Mesothelial cell of epicardium (in vitro differentiated cells): ENCODE results near the gene AKAP13. TPM values are rescaled to one million over a fixed set of nuclear protein-coding genes. Genes with fewer than 3 reads are reported as not detected.

ENCODE experiments used
- DNase-seq, 2 experiments: peaks; one replicate each; pipeline ENCODE4 v3.0.0; 2021; ENCODE audit warnings: low spot score in 2 of 2; ENCODE audit not compliant: unreplicated experiment in 2 of 2
- H3K27ac Mint-ChIP-seq: 2 replicates; pipeline ENCODE4 v1.8.0; 2021; ENCODE audit warnings: mixed read lengths
- H3K27me3 Mint-ChIP-seq: 2 replicates; pipeline ENCODE4 v1.8.0; 2021; ENCODE audit warnings: low read depth, mixed read lengths
- H3K36me3 Mint-ChIP-seq: 2 replicates; pipeline ENCODE4 v1.8.0; 2021; ENCODE audit warnings: mixed read lengths
- H3K4me1 Mint-ChIP-seq: 2 replicates; pipeline ENCODE4 v1.8.0; 2021; ENCODE audit warnings: mixed read lengths
- H3K4me3 Mint-ChIP-seq: 2 replicates; pipeline ENCODE4 v1.8.0; 2021; ENCODE audit warnings: mild to moderate bottlenecking, moderate library complexity, mixed read lengths
- H3K9me3 Mint-ChIP-seq: 2 replicates; pipeline ENCODE4 v1.8.0; 2021; ENCODE audit warnings: mixed read lengths
- total RNA-seq: library from RNA; stranded (reverse); gene quantifications from 3 replicates; pipeline ENCODE4 v1.2.1, GENCODE V29; 2021
- TF ChIP-seq, protein P1 (sequence below): fragments of 200-600 bp; sonication (generic); IDR thresholded peaks from one replicate; pipeline ENCODE4 v1.5.0; 2021; ENCODE audit warnings: antibody characterized with exemption; ENCODE audit not compliant: unreplicated experiment

AKAP13 gene
- total RNA-seq, 1 donor from 2014 or later = 109 TPM

DNA sequence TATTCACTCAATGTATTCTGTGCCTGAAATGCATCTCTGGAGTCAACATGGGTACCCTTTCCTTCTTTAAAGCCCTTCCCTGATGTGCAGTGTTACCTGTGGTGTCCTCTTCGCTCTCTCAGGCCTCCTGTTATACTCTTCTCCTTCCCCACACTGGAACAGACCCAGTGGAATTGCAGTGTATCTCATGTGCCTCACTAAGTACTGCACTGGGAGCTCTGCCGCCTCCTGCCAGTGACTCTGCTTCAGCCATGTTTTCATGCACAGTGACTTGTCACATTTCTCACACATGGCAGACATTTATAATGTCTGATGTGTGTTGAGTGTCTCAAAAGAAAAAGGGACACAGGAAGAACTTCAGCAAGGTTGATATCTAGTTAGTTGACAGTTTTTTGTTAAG, 223.3 kb downstream of the AKAP13 start:
- TF ChIP-seq, protein P1, sequence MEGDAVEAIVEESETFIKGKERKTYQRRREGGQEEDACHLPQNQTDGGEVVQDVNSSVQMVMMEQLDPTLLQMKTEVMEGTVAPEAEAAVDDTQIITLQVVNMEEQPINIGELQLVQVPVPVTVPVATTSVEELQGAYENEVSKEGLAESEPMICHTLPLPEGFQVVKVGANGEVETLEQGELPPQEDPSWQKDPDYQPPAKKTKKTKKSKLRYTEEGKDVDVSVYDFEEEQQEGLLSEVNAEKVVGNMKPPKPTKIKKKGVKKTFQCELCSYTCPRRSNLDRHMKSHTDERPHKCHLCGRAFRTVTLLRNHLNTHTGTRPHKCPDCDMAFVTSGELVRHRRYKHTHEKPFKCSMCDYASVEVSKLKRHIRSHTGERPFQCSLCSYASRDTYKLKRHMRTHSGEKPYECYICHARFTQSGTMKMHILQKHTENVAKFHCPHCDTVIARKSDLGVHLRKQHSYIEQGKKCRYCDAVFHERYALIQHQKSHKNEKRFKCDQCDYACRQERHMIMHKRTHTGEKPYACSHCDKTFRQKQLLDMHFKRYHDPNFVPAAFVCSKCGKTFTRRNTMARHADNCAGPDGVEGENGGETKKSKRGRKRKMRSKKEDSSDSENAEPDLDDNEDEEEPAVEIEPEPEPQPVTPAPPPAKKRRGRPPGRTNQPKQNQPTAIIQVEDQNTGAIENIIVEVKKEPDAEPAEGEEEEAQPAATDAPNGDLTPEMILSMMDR = no peak
- no peak overlapping the region for H3K27ac Mint-ChIP-seq

DNA sequence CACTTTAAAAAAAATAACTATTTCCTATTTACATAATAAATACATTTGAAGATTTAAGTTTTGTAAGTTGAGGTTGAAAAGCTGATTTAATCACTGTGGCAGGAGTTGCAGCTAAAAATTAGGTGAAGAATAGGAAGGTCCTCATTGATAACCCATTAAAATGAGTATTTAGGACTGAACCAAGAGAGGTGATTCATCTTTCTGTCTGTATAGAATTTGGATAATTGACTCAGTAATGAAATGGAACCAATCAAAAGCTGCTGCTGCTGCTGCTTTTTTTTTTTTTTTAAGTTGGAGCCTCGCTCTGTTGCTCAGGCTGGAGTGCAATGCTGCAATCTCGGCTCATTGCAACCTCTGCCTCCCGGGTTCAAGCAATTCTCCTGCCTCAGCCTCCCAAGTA, 223.8 kb downstream of the AKAP13 start:
- DNase-seq = no peak
- H3K4me1 Mint-ChIP-seq = peaks cover 3% of the 10 kb centered on the region
- no peaks in the 10 kb centered on the region for H3K27me3 Mint-ChIP-seq
- TF ChIP-seq, protein P1 = no peak
- peaks cover 3% of the 10 kb centered on the region for H3K36me3 Mint-ChIP-seq
- H3K9me3 Mint-ChIP-seq = no peaks in the 10 kb centered on the region
- no peak overlapping the region for H3K4me3 Mint-ChIP-seq
- H3K27ac Mint-ChIP-seq = no peak overlapping the region

More for the DNA sequence above, 223.3 kb downstream of the AKAP13 start:
- H3K4me3 Mint-ChIP-seq = no peak overlapping the region
- no peaks in the 10 kb centered on the region for H3K27me3 Mint-ChIP-seq
- no peaks in the 10 kb centered on the region for H3K9me3 Mint-ChIP-seq
- H3K4me1 Mint-ChIP-seq = peaks cover 3% of the 10 kb centered on the region
- DNase-seq = no peak
- peaks cover 3% of the 10 kb centered on the region for H3K36me3 Mint-ChIP-seq

DNA sequence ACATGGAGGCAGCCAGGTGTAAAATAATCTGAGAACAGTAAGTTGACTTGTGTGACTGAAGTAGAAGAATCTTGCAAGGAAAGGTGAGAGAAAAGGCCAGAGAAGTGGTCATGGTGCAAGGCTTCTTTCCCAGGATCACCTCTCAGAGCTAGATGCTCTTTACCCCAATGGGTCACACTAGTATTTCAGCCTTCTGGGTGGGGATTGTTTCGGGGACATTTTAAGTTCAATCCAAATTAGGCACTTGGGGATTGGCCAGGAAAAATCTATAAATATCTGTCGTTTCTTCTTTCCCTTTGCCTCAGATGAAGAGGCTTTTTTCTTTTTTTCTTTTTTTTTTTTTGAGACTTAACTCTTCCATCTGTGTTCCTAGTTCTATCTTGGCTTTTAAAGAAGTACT, 226.3 kb downstream of the AKAP13 start:
- H3K27ac Mint-ChIP-seq = peak overlapping the region; percentile 75
- no peaks in the 10 kb centered on the region for H3K27me3 Mint-ChIP-seq
- no peaks in the 10 kb centered on the region for H3K9me3 Mint-ChIP-seq
- H3K4me3 Mint-ChIP-seq = no peak overlapping the region
- TF ChIP-seq, protein P1 = no peak
- no peak for DNase-seq
- peaks cover 9% of the 10 kb centered on the region for H3K36me3 Mint-ChIP-seq
- no peaks in the 10 kb centered on the region for H3K4me1 Mint-ChIP-seq

DNA sequence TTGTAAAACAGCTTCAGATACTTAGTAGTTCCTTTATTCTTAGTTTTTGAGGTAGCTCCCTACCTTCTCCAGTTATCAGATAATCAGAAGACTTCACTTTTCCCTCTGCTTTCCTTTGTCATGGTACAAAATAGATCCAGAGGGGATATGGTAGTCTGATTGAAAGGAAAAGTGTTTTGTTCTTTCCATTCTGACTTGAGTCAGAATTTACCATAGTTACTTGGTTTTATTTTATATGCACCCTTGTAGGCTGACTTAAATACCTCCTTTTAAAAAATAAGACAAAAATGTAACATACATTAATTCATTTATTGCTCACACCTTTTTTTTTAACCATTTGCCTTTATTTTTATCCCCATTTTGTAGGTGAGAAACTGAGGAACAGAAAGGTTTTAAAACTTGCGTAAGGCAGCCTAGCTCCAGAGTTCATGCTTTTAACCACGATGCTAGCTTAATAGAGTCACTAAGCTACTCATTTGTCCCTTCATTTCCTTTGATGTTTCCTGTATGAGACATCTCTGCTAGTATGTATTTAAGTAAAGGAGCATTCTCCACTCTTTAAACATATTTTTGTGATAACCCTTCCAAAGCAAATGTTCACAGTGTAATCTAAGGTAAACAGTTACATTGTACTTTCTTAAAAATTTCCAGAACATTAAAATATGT, 226.9 kb downstream of the AKAP13 start:
- no peaks in the 10 kb centered on the region for H3K4me1 Mint-ChIP-seq
- TF ChIP-seq, protein P1 = no peak
- H3K27me3 Mint-ChIP-seq = no peaks in the 10 kb centered on the region
- peak overlapping the region; percentile 75 for H3K27ac Mint-ChIP-seq
- H3K4me3 Mint-ChIP-seq = no peak overlapping the region
- H3K36me3 Mint-ChIP-seq = peaks cover 9% of the 10 kb centered on the region
- no peak for DNase-seq
- no peaks in the 10 kb centered on the region for H3K9me3 Mint-ChIP-seq

DNA sequence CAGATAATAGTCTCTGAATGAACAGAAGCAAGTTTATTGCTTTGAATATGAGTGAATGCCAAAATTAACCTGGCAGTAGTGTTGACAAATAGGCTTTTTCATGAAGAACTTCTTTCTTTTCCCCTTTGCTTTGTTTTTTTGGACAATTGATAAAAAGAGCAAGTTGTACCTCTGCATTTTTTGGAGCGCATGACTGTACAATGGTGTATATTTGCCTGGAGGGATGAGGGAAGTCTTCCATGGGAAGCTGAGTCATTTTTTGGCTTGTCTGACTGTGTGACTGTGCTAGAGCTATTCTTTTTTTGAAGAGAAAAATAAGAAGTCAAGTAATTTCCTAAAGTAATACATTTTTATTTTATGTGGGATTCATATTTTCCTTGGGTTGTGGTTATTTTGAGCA, 227.4 kb downstream of the AKAP13 start:
- Mint-ChIP-seq H3K4me3 (no peak overlapping the region), H3K27me3 (no peaks in the 10 kb centered on the region), H3K9me3 (no peaks in the 10 kb centered on the region), H3K27ac (no peak overlapping the region), H3K36me3 (peaks cover 9% of the 10 kb centered on the region), H3K4me1 (no peaks in the 10 kb centered on the region)
- TF ChIP-seq, protein P1 = no peak
- no peak for DNase-seq

DNA sequence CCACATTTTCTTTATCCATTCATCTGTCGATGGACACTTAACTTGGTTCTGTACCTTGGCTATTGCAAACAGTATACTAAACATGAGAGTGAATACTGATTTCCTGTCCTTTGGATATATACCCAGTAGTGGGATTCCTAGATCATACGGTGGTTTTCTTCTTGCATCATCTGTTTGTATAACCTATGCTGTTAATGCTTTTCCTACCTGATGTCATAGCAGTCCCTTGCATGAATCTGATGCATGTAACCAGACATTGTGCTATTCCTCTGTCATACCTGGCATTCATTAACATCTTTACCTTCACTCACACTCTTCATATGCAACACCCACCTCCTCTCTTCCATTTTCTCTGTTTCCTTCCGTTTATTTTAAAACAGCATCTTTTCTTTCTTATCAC, 229.1 kb downstream of the AKAP13 start:
- H3K36me3 Mint-ChIP-seq = peaks cover 5% of the 10 kb centered on the region
- TF ChIP-seq, protein P1 = no peak
- peaks cover 7% of the 10 kb centered on the region for H3K4me1 Mint-ChIP-seq
- no peaks in the 10 kb centered on the region for H3K9me3 Mint-ChIP-seq
- no peak overlapping the region for H3K4me3 Mint-ChIP-seq
- no peak overlapping the region for H3K27ac Mint-ChIP-seq
- no peaks in the 10 kb centered on the region for H3K27me3 Mint-ChIP-seq
- no peak for DNase-seq
